ENCODE results near the gene GPR17. TPM values are rescaled to one million over a fixed set of nuclear protein-coding genes. Genes with fewer than 3 reads are reported as not detected.
A peak's percentile ranks its signal among the peaks of the same experiment; 100 is the strongest.

The GPR17 gene
- total RNA-seq, 1 experiment from 2014 or later, result 0.35 TPM

GRCh38 chr2:127698553-127699355 is 52.8 kb downstream of the GPR17 start:
- Histone ChIP-seq H3K9me3 (ENCODE audit: control insufficient read depth, low read depth, low read length) (no peaks in the 10 kb centered on the region), H3K4me2 (ENCODE audit: insufficient read depth, insufficient read length, low read length) (no peak overlapping the region), H2BK120ac (ENCODE audit: low read depth, low read length, poor library complexity, severe bottlenecking) (no peak overlapping the region), H2BK5ac (ENCODE audit: insufficient read length, low read length) (no peak overlapping the region), H3K23ac (ENCODE audit: insufficient read length, low read depth, low read length) (no peak overlapping the region), H3K4ac (ENCODE audit: low read depth, low read length) (no peak overlapping the region), H3K14ac (ENCODE audit: insufficient read depth, low read length) (no peak overlapping the region), H3T11ph (ENCODE audit: low read length) (no peak overlapping the region), H3K9ac (ENCODE audit: extremely low read depth, insufficient read length, low read length) (no peak overlapping the region), H4K91ac (ENCODE audit: insufficient read length, low read depth, low read length) (no peak overlapping the region), H3K79me1 (ENCODE audit: insufficient read depth, low read depth, low read length, poor library complexity, severe bottlenecking) (no peaks in the 10 kb centered on the region), H2BK15ac (ENCODE audit: low read depth, low read length) (no peak overlapping the region), H4K8ac (replicated peaks; ENCODE audit: insufficient read length, low read depth, low read length) (no peak overlapping the region), H2AK5ac (ENCODE audit: insufficient read length, low read length) (no peak overlapping the region), H3K27ac (ENCODE audit: insufficient read length, low read depth, low read length) (no peak overlapping the region), H3K56ac (ENCODE audit: insufficient read length, low read depth, low read length) (no peak overlapping the region), H4K5ac (ENCODE audit: insufficient read length, low read depth, low read length) (no peak overlapping the region), H2BK20ac (ENCODE audit: low read depth, low read length, poor library complexity, severe bottlenecking) (no peak overlapping the region), H3K18ac (ENCODE audit: insufficient read length, low read depth, low read length) (no peak overlapping the region), H3K23me2 (ENCODE audit: insufficient read length, low read depth, low read length, poor library complexity, severe bottlenecking) (peaks cover 5% of the 10 kb centered on the region), H3K79me2 (ENCODE audit: insufficient read depth, low read length) (peaks cover 3% of the 10 kb centered on the region; the same call in 1 of the 2 replicates), H3K4me1 (ENCODE audit: insufficient read depth, low read length) (peaks cover 5% of the 10 kb centered on the region; the same call in 1 of the 2 replicates), H2BK12ac (ENCODE audit: insufficient read length, low read depth, low read length) (no peak overlapping the region), H3K27me3 (ENCODE audit: insufficient read depth, low read length) (no peaks in the 10 kb centered on the region), H4K20me1 (ENCODE audit: control insufficient read depth, insufficient read depth, insufficient read length) (no peaks in the 10 kb centered on the region), H2AFZ (ENCODE audit: low read length) (no peak overlapping the region)
- peaks cover 0 to 4% of the 10 kb centered on the region in 2 experiments; a peak in 1 of 5 replicates for H3K9me3 Mint-ChIP-seq
- peaks cover 0 to 7% (median 7%) of the 10 kb centered on the region in 3 experiments; a peak in 6 of 7 replicates for H3K36me3 Mint-ChIP-seq (ENCODE audit: insufficient read depth in 1 of 3, low read depth in 3 of 3)
- WGBS (ENCODE audit: extremely low coverage, insufficient read length, low lambda C conversion rate), result no CpG with 5 or more reads among the region's 27 CpGs
- peaks cover 18 to 22% of the 10 kb centered on the region in 2 experiments for H3K4me1 Mint-ChIP-seq
- no peak overlapping the region for H3K27ac Mint-ChIP-seq
- no peak for TF ChIP-seq CTCF (conservative IDR thresholded peaks at IDR 0.05)
- no peak for DNase-seq
- peak overlapping the region in 1 of 2 experiments; percentile 18; a peak in 2 of 5 replicates for H3K4me3 Mint-ChIP-seq
- H3K27me3 Mint-ChIP-seq (ENCODE audit: low read depth), result peaks cover 20% of the 10 kb centered on the region

Data from H9 (cell line).